GM19099 (cell line): ENCODE results near the gene C14orf180.

Experiments used
- POLR2A ChIP-seq: IDR thresholded peaks from 3 replicates; pipeline ENCODE4 v1.6.1; 2011; ENCODE audit warnings: low read depth; ENCODE audit not compliant: insufficient read length; ENCODE audit errors: extremely low read depth

C14orf180 gene

DNA sequence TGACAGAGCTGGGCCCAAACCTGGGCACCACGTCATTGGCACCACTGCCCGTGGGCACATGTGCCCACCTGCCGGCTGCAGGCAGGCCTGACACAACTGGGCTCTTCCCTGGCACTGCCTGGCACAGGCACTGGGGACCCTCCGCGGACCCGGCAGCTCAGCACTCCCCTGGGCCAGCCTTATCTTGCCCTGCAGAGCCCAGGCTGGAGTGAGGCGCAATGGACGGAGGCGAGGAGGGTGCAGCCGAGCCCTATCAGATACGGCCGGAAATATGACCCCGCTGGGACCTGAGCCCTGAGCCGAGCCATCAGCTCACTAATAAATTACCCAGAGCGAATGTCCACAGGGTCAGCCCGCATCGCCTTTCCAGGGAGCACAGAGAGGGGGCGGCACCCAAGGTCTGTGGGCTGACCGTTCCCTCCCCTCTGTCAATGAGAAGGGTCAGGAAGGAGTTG, 1.7 kb upstream of the C14orf180 start:
- no peak for TF ChIP-seq POLR2A

DNA sequence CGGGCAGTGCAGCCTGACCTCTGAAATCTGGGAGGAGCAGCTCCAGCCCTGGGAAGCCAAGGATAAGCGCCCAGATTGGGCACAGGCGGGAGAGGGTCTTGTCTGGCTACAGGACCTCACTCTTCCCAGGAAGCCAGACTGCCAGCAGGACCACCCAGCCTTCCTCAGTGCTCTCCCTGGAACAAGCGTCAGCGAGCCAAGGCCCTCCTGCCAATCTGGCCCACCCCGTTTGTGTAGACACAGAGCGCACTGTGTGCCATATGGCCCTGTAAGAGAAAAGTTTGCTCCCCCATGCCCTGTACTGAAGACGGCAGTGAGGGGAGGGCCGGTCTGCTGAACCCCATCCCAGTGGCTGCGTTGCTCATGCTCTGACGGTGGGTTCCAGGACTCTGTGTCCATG, 1.2 kb upstream of the C14orf180 start:
- TF ChIP-seq POLR2A: no peak

DNA sequence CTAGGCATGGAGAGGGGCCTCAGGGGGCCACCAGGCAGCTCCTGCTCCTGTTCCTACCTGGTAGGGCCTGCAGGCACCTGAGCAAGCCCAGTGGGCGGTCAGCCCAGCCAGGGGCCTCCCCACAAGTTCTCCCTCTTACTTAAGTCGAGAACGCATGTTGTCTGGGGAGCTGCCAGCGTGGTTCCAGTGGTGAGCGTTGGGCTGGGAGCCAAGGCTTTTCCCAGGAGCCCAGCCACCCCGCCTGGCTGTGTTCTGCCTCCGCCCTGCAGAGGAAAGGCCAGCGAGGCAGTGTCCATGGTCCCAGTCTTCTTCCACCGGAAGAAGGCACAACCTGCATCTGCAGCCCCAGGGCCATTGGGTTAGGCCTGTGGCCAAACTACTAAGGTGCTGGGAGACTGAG, 1.4 kb downstream of the C14orf180 start:
- no peak for TF ChIP-seq POLR2A

DNA sequence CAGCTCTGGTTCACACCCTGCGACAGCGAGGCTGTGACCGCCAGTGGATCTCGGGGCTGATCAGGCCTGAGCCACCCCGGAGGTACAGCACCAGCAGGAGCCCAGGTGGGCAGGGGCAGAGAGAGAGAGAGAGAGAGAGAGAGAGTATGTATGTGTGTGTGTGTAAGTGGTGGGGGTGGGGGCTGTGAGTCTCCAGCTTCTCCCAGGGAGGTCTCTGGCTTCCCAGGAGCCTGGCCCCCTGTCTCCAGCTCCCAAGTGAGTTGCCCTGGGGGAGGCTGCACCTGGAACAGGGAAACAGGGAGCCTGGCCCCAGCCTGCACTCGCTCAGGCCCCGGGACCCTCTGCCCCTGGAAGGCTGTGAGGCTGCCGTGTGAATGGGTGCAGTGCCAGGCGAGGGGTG, 2.0 kb downstream of the C14orf180 start:
- no peak for TF ChIP-seq POLR2A

DNA sequence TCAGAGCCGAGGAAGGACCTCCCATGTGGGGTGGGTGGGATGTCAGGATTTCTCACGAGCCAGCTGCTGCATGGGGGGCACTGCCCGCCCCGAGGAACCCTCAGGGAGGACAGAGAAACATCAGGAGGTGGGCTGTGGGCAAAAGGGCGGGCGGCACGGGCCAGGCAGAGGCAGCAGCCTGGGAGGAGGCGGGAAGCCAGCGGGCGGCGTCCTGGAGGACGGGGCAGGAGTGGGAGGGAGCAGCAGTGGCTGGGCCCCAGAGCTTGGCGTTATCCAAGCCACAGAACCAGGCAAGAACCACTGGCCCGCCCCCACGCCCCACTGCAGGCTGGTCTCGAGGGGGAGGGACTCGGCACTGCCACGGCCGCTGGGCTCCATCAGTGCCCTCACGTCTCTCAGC, 2.4 kb downstream of the C14orf180 start:
- TF ChIP-seq POLR2A: no peak

DNA sequence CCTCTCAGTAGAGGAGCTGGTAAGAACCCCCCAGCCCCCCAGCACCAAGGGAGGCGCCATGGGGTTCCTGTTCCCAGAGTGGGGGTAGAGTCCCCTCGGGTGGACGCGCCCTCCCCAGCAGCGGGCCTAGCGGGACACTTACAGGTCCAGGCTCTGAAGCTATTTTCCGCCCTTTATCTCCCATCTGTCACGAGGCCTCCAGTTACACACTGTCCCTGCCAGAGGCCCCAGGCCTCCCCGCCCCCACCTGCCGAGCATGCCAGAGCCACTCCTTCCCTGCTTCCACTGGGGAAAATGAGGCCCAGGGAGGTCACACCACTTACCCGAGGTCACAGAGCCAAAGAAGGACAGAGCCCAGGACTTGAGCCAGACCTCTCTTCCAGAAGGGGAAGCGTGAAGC, 3.1 kb downstream of the C14orf180 start:
- no peak for TF ChIP-seq POLR2A

DNA sequence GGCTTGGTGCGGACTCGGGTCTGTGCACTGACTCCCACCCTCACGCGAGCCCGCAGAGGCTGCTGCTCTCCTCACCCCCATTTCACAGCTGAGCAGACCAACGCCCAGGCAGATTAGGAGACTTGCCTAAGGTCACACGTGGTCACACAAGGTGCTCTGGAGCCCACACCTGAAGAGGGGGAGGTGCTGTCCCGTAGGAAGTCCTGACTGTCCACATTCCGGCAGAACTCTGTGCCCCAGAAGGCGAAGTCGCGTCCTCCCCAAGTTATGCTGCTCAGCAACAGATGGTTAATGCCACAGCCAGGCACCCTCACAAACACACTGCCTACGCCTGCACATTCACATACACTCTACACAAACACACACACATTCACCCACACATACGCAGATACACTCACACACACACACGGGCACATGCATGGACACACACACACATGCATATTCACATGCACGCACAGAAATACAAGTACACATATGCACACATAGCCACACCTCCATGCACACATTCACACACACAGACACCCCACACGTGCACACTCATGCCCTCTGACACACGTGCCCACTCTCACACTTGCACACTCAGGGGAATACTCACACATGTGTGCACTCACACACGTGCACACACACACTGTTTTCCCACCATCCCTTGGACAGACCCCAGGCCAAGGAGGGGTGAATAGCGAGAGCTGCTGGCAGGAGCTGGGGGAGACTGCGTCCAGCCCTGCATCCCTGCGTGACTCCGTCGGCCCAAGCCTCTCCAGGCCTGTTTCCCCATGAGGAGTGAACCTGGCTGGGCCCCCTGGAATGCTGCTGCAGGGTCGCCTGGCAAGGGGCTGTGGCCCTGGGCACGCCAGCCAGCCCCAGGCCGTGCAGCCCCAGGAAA, 4.1 kb downstream of the C14orf180 start:
- TF ChIP-seq POLR2A: no peak

DNA sequence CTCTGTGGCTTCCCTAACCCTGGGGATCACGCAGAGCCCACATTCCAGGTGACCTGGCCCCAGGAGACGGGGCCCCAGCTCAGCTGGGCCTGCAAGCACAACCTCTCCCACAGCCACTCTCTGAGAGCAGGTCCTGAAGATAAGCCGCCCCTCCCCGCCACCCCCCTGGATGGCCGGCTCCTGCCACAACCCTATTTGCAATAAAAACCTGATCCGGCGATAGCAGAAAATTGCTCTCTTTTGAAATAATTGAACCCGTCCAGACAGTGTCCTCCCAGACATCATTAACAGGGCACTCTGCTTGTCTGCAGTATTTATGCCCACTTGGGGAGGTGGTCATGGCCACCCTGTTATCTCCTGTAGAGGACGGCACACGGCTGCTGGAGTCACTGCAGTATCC, 5.0 kb downstream of the C14orf180 start:
- no peak for TF ChIP-seq POLR2A

DNA sequence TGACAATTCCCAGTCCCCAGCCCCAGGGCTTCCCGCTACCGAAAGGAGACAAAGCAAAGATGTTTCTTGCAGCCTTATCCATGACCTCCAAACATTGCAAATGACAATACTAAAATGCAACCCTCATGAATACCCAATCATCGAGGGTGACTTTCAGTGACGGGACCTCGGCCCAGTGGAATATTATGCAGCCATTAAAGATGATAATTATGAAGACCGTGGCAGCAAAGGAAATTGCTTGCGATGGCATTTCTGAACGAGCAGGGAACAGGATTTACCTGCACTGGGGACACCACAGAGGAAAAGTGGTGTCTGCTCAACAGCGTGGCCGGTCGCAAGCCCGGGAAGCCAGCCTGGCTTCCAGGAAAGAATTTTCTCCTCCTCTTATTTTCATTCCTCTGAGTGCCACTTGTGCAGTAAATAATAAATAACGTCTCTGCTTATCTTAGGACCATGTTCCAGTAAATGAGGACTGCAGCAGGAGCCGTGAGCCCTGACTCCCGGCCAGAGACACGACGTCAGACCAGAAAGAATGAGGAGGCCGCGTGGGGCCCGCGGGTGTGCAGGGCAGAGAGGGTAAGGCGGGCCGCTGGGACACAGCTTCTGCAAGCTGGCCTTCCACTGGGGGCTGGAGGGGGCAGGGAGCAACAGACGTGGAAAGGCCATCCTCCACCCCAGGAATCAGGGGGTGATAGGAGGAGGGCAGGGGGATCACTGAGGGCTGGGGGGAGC, 6.6 kb downstream of the C14orf180 start:
- no peak for TF ChIP-seq POLR2A

DNA sequence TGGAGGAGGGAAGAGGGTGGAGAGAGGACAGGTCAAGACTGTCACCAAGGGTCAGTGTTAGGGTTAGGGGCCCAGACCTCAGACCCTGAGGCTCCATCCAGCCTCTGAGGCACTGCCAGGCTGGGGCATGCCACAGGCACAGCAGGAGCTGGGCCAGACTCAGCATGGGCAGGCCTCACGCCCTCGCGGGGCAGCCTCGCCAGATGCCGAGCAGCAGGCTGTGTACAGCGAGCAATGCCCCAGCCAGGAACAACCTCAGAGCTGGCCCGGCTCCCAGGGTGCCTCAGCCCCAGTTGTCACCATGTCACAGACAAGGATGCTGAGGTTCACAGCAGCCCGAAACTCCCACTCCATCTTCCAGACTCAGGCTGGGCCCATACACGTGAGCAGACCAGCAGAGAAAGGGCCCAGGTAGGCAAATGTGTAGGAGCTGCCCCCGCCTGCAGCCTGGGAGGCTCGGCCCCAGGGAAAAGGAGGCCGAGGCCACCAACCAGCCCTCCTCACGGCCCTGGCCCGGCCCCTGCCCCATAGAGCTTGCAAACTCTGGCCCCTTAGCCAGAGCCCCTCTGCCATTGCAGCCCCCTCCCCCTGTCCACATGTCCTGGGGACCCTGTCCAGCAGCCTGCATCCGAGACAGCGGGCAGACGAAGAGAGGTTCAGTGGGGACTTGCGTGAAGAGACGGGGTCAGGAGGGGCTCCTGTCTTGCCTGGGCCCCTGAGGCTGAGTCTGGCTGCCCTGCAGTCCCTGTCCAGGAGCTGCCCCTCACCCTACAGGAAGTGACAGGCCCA, 7.5 kb downstream of the C14orf180 start:
- TF ChIP-seq POLR2A: no peak

DNA sequence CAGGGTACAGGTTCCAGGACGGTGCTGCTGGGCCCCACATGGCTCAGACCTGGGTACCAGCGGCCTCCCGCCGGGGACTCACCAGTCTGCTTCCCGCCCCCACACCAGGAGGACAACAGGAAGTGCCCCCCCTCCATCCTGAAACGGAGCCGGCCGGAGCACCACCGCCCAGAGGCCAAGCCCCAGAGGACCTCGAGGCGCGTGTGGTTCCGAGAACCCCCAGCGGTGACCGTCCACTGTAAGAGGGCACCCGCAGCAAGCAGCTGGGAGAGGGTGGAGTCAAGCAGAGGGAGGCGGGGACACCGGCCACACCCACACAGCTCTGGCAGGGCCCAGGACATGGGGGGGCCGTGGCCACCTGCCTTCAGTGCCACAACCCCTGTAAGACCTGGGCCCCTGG, 8.1 kb downstream of the C14orf180 start:
- TF ChIP-seq POLR2A: no peak

DNA sequence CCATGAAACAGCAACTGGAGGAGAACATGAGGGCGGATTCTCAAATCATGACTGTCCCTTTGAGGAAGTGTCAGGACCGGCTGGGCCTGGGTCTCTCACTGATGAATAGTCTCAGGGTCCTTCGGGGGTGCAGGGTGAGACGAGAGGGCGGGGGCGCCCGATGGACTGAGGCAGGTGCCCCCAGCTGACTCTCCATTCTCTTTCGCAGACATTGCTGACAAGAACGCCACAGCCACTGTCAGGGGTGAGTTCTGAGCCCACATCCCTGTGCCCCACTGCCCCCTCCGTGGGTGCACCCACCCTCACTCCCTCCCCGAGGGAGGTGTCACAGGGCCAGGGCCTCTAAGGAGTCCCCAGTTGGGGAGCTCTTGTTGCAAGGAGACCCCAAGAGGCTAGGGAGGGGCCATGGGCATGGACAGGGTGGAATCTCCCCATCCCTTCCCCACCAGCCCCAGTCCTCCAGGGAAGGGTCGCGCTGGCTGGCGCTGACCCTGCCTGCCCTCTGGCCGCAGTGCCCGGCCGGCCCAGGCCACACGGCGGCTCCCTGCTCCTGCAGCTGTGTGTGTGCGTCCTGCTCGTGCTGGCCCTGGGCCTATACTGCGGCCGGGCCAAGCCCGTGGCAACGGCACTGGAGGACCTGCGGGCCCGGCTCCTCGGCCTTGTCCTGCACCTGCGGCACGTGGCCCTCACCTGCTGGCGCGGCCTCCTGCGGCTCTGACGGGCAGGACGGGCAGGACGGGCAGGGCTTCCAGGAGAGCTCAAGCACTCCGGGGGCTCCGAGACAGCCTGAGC, 8.7 kb downstream of the C14orf180 start:
- TF ChIP-seq POLR2A: no peak

DNA sequence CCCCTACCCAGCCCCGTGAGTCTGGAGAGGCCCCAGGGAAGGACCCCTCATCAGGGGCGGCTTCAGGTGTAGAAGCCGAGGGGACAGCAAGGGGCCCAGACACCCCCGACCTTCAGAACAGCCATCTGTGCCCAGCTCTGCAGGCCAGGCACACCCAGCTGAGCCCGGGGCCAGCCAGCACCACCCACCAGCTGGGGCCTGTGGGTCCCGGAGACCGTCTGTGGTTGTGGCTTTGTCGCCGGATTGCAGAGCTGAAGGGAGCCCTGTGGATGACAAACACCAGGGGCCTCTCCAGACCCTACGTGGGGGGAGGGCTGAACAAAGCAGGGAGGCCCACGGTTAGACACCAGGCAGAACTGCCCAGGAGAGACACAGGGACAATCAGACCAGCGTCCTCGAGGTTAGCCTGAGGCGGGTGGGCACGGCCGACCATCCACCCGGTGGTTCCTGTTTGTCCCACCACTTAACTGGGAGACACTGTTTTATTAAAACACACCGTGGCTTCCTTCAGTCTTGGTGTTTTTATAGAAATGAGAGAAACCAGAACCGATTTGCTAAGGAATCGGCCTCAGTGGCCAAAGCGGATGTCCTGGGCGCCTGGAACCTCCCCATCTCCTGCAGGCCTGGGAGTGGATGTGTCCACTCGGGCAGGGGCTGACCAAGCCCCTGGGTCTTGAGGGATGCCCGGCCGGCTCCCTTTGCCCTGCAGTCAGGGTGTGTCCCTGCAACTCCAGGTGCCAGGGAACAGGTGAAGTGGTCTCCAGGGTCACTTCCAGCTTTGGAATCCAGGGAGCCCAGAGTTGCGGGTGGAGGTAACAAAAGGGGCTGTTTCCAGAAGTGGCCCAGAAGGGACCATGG, 10.0 kb downstream of the C14orf180 start:
- TF ChIP-seq POLR2A: no peak
